ELR (cell line): Measurements from ENCODE around the gene RILPL1.
"Not testable (repeated sequence)": the region's sequence is repeated elsewhere in the genome, so short reads cannot be mapped to it uniquely, and the experiment has no call there.

ENCODE experiments used
- DNase-seq: peaks from one replicate; pipeline ENCODE4 v3.0.0-alpha.2; 2015; ENCODE audit warnings: low read depth

RILPL1 gene

GRCh38 chr12:123492339-123493039 is 41.0 kb downstream of the RILPL1 start:
- not testable (repeated sequence) for DNase-seq

DNA sequence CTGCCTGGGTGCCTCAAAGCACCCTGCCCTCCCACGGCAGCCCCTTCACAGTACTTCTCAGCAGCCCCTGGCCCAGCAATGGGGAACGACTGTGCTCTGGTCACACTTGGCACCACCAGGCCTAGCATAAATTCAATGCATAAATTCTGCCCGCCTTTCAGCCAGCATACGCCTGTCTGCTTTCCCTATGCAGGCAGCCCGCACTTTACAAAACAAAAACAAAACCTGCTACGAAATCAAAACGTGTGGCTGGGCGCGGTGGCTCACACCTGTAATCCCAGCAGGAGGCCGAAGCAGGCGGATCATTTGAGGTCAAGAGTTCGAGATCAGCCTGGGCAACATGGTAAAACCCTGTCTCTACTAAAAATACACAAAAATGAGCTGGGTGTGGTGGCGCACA is 42.0 kb downstream of the RILPL1 start:
- DNase-seq = no peak

GRCh38 chr12:123491056-123491455 is 42.5 kb downstream of the RILPL1 start:
- no peak for DNase-seq

DNA sequence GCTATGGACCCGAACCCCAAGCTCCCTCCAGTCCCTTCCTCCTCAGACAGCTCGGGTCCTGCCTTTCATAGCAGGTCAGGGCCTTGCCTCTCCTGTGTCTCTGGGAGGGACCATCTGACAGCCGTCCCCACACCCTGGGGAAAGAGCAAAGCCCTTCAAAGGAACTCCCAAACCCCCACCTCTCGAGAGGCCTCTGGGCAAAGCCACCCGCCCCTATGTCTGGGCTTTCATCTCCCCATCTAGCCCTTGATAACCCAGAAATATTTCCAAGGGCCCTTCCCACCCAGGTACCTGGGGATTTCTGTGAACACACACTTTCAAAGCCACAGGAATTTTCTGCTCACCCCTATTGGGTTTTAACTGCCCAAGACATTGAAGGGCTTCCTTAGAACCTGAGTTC is 43.4 kb downstream of the RILPL1 start:
- DNase-seq = no peak

DNA sequence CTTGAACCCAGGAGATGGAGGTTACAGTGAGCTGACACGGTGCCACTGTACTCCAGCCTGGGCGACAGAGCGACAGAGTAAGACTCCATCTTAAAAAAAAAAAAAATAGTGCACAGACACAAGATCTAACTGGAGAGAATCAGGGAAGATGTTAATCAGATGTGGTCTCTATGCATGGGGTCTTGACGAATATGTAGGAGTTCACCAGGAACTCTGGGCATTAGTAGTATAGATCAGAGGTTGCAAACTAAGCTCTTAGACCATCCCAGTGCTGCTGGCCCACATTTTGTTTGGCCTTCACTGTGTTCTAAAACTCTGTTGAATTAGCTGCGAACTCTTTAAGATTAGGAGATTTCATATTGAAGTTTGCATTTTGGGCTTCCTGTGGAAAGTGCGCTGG is 43.9 kb downstream of the RILPL1 start:
- no peak for DNase-seq

DNA sequence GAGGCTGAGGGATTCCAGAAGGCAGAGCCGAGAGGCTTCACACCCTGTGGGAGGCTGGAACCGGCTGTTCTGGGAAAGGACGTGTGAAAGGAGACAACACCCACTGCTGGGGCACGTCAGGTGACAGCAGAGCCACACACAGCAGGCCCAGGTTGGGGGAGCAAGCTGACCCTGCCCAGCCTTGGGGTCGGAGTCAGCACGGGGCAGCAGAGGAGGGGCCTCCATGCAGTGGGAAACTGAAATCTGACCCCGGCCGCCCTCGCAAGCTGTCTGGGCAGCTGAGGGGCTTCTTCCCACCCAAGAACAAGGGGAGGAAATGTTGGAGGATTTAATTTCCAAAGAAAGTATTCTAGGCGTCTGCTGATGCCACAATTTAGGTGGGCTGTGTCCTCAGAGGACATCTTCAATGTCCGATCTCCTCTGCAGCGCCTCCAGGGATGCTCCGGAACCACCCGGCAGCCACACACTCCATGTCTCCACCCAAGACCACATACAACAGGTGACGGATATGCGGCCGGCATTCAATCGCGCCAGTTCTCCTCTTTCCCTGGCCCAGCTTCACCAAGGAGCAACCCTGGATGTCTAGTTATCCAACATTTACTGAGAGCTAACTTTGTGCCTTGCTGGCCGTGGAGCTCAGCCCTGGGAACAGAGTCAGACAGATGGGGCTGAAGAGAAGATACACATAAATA is 44.8 kb downstream of the RILPL1 start:
- no peak for DNase-seq

GRCh38 chr12:123487428-123487827 is 46.1 kb downstream of the RILPL1 start:
- no peak for DNase-seq

- DNase-seq = no peak
Measured at GRCh38 chr12:123485756-123486155, 47.8 kb downstream of the RILPL1 start.

DNA sequence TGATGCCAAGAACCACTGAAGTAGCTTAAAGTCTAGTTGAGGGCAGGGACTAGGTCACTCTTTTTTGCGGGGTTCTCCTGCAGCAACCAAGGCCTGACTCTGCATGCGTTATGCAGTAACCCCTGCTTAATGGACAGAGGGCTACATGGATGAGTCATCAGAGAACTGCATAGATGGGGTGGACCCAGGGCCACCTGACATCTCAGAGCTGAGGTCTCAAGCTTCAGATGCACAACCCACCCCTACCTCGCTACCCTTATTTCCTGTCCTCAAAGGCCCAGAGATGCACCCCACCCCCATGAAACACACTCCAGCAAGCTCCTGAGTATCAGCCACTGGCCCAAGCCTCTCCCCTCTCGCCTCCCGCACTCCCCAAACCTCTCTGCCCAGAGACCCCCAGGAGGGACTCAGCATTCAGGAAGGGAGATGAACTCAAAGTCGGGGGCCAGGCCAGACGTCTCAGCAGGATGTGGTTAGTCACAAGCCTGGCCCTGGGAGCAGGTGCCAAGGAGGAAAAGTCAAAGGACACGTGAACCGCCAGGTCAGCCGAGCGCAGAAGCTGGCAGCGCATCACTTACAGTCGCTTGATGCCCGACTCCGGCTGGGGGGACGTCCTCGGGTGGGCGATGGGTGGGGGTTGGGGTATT is 49.8 kb downstream of the RILPL1 start:
- DNase-seq = no peak

GRCh38 chr12:123482876-123483275 is 50.6 kb downstream of the RILPL1 start:
- DNase-seq = no peak

DNA sequence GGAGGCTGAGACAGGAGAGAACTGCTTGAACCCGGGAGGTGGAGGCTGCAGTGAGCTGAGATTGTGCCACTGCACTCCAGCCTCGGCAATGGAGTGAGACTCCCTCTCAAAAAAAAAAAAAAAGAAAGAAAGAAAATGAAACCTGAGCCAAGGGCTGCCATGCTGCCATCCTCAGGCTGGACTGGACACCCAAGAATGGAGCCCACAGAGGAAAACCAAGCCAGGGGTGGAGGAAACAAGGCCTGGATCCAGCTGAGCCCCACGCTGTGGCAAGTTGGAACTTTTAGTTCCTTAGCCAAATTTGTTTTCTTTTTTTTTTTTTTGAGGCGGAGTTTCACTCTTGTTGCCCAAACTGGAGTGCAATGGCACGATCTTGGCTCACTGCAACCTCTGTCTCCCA is 52.3 kb downstream of the RILPL1 start:
- DNase-seq = not testable (repeated sequence)

DNA sequence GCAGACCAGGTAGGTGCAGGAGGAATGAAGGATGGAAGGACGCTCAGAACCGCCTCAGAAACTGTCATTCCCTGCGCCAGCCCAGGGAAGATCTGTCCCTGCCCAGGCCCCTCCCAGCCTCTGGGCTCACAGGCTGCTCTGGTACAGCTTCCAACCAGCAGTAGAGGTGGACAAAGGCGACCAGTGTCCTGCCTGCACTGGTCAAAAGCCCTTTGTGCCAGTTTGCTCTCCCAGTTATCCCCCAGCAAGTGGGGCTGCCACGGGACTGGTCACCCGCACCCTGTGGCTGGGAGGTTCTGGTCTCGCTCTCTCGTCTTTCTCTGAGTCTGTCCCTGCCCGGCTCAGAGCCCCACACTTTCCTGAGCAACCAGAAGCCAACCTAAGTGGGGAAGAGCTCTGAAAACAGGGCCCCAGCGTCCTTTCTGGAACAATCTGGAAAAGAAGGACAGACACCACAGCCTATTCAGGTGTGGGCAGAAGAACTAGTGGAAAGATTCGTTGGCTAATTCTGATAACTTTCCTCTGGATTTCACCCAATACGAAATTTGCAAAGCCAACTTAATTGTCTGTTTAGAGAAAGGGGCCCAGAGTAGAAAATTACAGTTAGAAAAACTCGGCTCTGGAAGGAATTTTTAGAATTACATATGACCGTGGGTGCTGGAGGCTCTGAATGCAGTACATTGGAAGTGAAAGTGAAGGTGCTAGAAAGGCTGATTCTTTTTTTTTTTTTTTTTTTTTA is 53.9 kb downstream of the RILPL1 start:
- no peak for DNase-seq

GRCh38 chr12:123478762-123479161 is 54.8 kb downstream of the RILPL1 start:
- no peak for DNase-seq

DNA sequence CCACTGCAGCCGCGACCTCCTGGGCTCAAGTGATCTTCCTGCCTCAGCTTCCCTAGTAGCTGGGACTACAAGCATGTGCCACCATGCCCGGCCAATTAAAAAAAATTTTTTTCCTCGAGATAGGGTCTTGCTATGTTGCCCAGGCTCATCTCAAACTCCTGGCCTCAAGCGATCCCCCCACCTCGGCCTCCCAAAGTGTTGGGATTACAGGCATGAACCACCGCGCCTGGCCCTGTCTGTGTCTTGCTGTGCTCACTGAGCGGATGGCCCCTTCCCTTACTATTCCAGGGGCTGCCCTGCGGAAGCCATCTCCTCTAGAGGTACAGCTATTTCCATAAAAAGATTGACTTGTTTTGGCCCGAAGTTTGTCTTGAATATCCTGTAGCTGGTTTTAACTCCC is 55.5 kb downstream of the RILPL1 start:
- no peak for DNase-seq

DNA sequence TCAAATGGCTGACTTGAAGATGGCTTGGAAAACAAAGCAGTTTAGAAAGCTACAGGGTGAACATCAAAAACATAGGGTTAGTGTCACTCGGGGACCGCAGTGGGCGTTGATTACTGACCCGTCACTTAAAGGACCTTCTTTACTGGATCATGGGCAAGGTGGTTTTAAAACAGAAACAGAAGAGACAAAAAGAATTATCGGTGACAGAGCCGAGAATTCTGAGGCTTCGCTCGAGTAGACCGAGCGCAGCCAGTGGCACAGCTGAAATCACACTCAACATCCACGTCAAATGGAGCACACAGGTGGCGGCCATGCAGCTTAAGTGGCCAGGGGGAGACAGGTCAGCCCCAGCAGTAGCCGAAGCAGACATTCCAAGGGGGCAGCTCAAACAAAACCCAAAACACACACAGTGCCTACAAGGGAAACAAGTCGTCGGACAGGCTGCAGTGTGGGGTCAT is 58.2 kb downstream of the RILPL1 start:
- DNase-seq = no peak

GRCh38 chr12:123474485-123475245 is 58.9 kb downstream of the RILPL1 start:
- no peak for DNase-seq

DNA sequence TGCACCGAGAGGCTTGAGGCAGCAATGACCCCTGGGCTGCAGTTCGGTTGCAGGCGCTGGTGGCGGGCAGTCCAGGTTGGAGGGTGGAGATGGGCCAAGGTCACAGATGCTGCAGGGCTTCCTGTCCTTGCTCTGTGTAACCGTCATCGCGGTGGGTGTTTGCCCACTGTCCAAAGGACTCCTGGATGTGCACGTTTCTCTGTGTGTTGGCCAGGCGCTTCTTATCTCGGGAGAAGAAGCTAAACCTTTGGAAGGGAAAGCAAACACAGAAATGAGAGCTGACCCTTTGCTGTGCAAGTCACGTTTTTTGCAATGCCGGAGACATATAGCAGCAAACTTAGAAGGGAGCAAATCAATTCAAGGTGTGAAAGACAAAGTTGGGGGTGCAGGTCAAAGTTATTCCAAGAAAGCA is 61.1 kb downstream of the RILPL1 start:
- no peak for DNase-seq

DNA sequence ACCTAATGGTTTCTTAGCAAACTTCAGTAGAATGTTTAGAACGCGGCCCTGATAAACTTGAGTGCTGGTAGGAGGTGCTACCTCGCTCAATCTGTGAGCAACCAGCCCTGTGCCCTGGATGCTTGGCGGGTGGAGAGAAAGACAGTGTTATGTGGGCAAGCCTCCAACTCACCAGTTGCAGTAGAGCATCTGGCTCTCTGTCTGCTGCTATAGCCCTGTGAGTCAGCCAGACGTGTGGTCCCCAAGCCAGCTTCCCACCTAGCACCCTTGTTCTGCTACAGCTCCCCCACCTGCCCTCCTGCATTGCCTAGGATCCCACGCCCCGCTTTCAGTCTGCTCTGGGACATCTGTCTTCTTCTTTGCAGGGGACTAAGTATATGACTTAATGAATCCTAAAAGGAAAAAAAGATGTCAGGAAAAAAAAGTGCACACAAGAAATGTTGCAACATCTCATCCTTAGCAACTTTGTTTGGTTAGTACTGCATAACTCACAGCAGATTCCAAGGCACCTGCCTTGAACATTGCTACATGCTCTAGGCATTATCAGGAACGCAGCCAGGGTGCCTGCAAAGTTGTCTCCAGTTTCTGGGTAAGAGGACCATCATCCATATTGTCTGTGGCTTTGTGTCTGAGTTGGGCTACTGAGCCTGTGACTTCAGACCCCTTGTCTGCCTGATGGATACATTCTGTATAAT is 62.0 kb downstream of the RILPL1 start:
- DNase-seq = peak; percentile 50

- DNase-seq = no peak
Measured at GRCh38 chr12:123469978-123470377, 63.5 kb downstream of the RILPL1 start.

DNA sequence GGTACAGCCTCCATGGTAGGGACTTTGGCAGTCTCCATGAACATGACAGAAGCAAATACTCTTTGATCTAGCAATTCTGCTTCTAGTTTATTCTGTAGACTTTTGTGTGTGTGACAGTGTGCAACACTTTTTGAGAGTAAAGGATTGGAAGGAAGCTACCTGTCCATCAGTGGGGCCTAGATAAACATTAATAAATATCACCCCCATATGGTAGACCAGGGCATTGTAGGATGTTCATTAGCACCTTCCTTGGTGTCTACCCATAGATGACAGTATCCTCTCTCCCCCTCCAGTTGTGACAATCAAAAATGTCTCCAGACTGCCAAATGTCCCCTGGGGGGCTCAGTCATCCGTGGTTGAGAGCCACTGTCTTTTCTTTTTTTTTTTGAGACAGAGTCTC is 64.7 kb downstream of the RILPL1 start:
- peak; percentile 25 for DNase-seq

DNA sequence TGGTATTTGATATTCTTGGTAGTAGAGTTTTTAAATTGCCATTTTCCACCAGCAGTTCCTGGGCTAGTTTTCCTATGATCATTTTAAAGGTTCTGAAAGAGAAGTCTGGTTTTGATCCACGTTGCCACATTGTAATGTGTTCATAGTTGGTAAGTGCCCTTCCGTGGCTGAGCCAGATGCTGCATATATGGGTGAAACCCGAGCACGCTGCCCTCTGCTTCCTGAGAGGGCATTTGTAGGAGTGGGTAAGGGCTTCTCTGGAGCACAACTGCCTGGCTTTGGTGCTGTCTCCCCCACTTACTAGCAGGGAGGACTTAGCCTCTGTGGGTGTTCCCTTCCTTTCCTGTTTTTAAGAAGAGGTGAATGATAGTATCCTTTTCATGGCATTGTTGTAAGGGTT is 68.4 kb downstream of the RILPL1 start:
- DNase-seq = no peak
